HepG2 (cell line): ENCODE results near the gene RHBDD3. TPM values are rescaled to one million over a fixed set of nuclear protein-coding genes. Genes with fewer than 3 reads are reported as not detected.

ENCODE experiments used
- ARHGAP35 ChIP-seq: sonication (generic); formaldehyde crosslinking; IDR thresholded peaks from 2 replicates; pipeline ENCODE4 v1.9.0; 2022; ENCODE audit warnings: mild to moderate bottlenecking, inconsistent platforms, moderate library complexity, missing genetic modification reagents, borderline replicate concordance
- ATAD3A ChIP-seq: sonication (generic); formaldehyde crosslinking; IDR thresholded peaks from 2 replicates; pipeline ENCODE4 v1.4.0; 2020; ENCODE audit warnings: missing genetic modification reagents
- ATF7 ChIP-seq, 2 experiments: fragments of 450-650 bp in 1 of 2; sonication (generic) in 1 of 2; formaldehyde crosslinking in 1 of 2; IDR thresholded peaks; 2 replicates each; pipeline versions ENCODE4 v1.4.0 to v1.6.1; 2016 to 2020; ENCODE audit warnings: antibody characterized with exemption in 1 of 2, mild to moderate bottlenecking in 1 of 2, missing genetic modification reagents in 1 of 2
- CEBPG ChIP-seq: IDR thresholded peaks from 2 replicates; pipeline ENCODE4 v1.6.1; 2016
- HOXA5 ChIP-seq: sonication (generic); formaldehyde crosslinking; IDR thresholded peaks from 2 replicates; pipeline ENCODE4 v1.4.0; 2020; ENCODE audit warnings: missing genetic modification reagents
- JARID2 ChIP-seq: sonication (generic); formaldehyde crosslinking; IDR thresholded peaks from 2 replicates; pipeline ENCODE4 v1.8.1; 2023; ENCODE audit warnings: missing genetic modification reagents, inconsistent platforms; ENCODE audit not compliant: insufficient replicate concordance
- MAFK ChIP-seq, 2 experiments: IDR thresholded peaks in 1 of 2; conservative IDR thresholded peaks in 1 of 2; 2 replicates each; pipeline ENCODE4 v1.6.1; 2011; ENCODE audit warnings: improper control_type of control experiment in 2 of 2, low read length in 2 of 2
- RAD51 ChIP-seq: fragments of 450-650 bp; IDR thresholded peaks from 2 replicates; pipeline ENCODE4 v1.6.1; 2016; ENCODE audit warnings: borderline replicate concordance
- SATB2 ChIP-seq: sonication (generic); formaldehyde crosslinking; IDR thresholded peaks from 2 replicates; pipeline ENCODE4 v1.5.0; 2020; ENCODE audit warnings: missing genetic modification reagents
- SKI ChIP-seq: fragments of 450-650 bp; IDR thresholded peaks from one replicate; pipeline ENCODE4 v1.6.1; 2018; ENCODE audit warnings: mild to moderate bottlenecking; ENCODE audit not compliant: partially characterized antibody
- SOX13 ChIP-seq, 3 experiments: fragments of 450-650 bp in 1 of 3; sonication (generic) in 1 of 3; formaldehyde crosslinking in 1 of 3; IDR thresholded peaks in 2 of 3; conservative IDR thresholded peaks in 1 of 3; 2 replicates each; pipeline versions ENCODE4 v1.5.0 to v1.6.1; 2016 to 2020; ENCODE audit warnings: antibody characterized with exemption in 1 of 3, mild to moderate bottlenecking in 1 of 3, missing compliant biosample characterization in 1 of 3, missing genetic modification reagents in 1 of 3, moderate library complexity in 1 of 3
- TGIF2 ChIP-seq: IDR thresholded peaks from 2 replicates; pipeline ENCODE4 v1.6.1; 2016; ENCODE audit warnings: control low read depth, missing compliant biosample characterization
- THAP7 ChIP-seq: sonication (generic); formaldehyde crosslinking; IDR thresholded peaks from 2 replicates; pipeline ENCODE4 v1.8.1; 2023; ENCODE audit warnings: mild to moderate bottlenecking, missing genetic modification reagents
- THRA ChIP-seq: sonication (generic); formaldehyde crosslinking; IDR thresholded peaks from 2 replicates; pipeline ENCODE4 v1.4.0; 2020; ENCODE audit warnings: missing genetic modification reagents, borderline replicate concordance
- ZBTB42 ChIP-seq: sonication (generic); formaldehyde crosslinking; IDR thresholded peaks from 2 replicates; pipeline ENCODE4 v1.5.0; 2020; ENCODE audit warnings: mild to moderate bottlenecking, missing genetic modification reagents
- ZBTB43 ChIP-seq: sonication (generic); formaldehyde crosslinking; conservative IDR thresholded peaks from 2 replicates; pipeline ENCODE4 v1.4.0; 2020; ENCODE audit warnings: missing genetic modification reagents
- ZFP36 ChIP-seq: fragments of 150-350 bp; IDR thresholded peaks from 2 replicates; pipeline ENCODE4 v1.6.1; 2018; ENCODE audit warnings: borderline replicate concordance, low read length, low read depth; ENCODE audit not compliant: partially characterized antibody
- ZNF354B ChIP-seq: sonication (generic); formaldehyde crosslinking; IDR thresholded peaks from 2 replicates; pipeline ENCODE4 v1.8.0; 2022; ENCODE audit warnings: mild to moderate bottlenecking, missing genetic modification reagents
- ZNF747 ChIP-seq: sonication (generic); formaldehyde crosslinking; IDR thresholded peaks from 2 replicates; pipeline ENCODE4 v1.8.1; 2023; ENCODE audit warnings: missing genetic modification reagents, mild to moderate bottlenecking, borderline replicate concordance
- ZNF879 ChIP-seq: sonication (generic); formaldehyde crosslinking; IDR thresholded peaks from 2 replicates; pipeline ENCODE4 v1.8.1; 2023; ENCODE audit warnings: missing genetic modification reagents
- ZNF883 ChIP-seq: sonication (generic); formaldehyde crosslinking; IDR thresholded peaks from 2 replicates; pipeline ENCODE4 v1.5.1; 2020; ENCODE audit warnings: mild to moderate bottlenecking, missing genetic modification reagents; ENCODE audit errors: not compliant biosample characterization
- polyA plus RNA-seq, 8 experiments: library from polyadenylated mRNA; depleted of rRNA in 3 of 8; stranded (reverse) in 7 of 8; unstranded in 1 of 8; fragments of >200 nt; fragmentation: Illumina TruSeq in 4 of 8; extraction: Trizol in 4 of 8; gene quantifications; 2 replicates each; pipeline versions ENCODE4 v1.2.1 to v1.2.3, GENCODE V29; 2011 to 2016; ENCODE audit warnings: low read depth in 4 of 8, missing spikeins in 1 of 8, mixed read lengths in 1 of 8; ENCODE audit not compliant: insufficient read depth in 1 of 8
- total RNA-seq, 5 experiments: library from RNA; depleted of rRNA; stranded (reverse); fragments of >200 nt; fragmentation: Illumina TruSeq; extraction: Trizol; gene quantifications; 2 replicates each; pipeline ENCODE4 v1.2.3, GENCODE V29; 2016; ENCODE audit warnings: low read depth in 1 of 5
- TF ChIP-seq, protein P1 (sequence below): IDR thresholded peaks from 2 replicates; pipeline ENCODE4 v1.6.1; 2016; ENCODE audit warnings: missing compliant biosample characterization, missing genetic modification reagents, borderline replicate concordance
- TF ChIP-seq, protein P2 (sequence below): sonication (generic); formaldehyde crosslinking; IDR thresholded peaks from 2 replicates; pipeline ENCODE4 v1.4.0; 2020; ENCODE audit warnings: mild to moderate bottlenecking, low read depth, missing genetic modification reagents

RHBDD3 gene
- total and polyA plus RNA-seq, 2 of the 13 experiments (the other 11 are each of a cell fraction or from before 2014, with no cell fraction given), result 12.1 to 26.7 TPM

DNA sequence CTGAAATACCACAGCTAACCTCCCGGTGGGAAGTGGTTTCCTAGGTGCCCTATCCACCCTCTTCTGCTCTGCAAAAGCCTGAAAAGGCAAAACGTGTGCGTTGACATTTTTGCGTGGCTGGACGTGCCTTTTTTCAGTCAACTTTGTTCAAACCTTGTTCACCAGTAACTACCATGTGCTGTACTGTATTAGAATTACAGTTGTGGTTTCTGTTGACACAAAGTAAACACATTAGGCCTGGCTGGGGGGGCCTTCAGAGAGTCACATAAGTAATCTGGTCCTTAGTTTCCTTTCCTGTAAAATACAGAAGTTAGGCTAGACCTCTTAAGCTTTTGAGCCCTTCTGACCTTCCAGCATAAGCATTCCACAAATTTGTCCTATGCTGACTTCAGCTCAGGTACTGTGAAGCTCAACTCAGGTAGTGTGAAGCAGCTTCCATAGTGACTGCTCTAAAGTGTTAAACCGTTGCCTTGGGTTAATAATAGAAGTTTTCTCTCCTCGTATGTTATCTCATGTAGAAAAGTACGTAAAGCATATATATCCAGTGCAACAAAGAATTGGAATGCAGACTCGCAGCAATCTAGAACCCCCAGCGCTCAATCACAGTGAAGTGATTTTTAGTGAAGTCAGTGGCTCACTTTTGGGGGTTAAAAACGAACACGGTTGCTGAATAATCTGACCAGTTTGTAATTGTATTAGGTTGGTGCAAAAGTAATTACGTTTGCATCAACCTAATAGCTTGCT, 2.1 kb upstream of the RHBDD3 start (continued):
- TF ChIP-seq MAFK (conservative IDR thresholded peaks at IDR 0.05 in 1 of 2, IDR thresholded peaks at IDR 0.05 in 1 of 2; ENCODE audit: low read length in 2 of 2) (no peak), RAD51 (no peak), ARHGAP35 (CRISPR knock-in tag) (no peak), ZFP36 (no peak), THAP7 (no peak), ZNF879 (CRISPR knock-in tag) (no peak), CEBPG (CRISPR knock-in tag) (no peak), SKI (no peak), THRA (CRISPR knock-in tag) (no peak), ZBTB43 (no peak), HOXA5 (0 out of 2 replicates have a peak, but pooled peaks have one; percentile 2), JARID2 (no peak), ATAD3A (CRISPR knock-in tag) (no peak), ATF7 (IDR thresholded peaks at IDR 0.05) (no peak), ATF7 (CRISPR knock-in tag; IDR thresholded peaks at IDR 0.05) (no peak), ZNF747 (CRISPR knock-in tag) (0 out of 2 replicates have a peak, but pooled peaks have one; percentile 22), SATB2 (CRISPR knock-in tag) (no peak), TGIF2 (CRISPR knock-in tag) (peak; percentile 48; the same call in 1 of the 2 replicates), ZNF354B (CRISPR knock-in tag) (no peak), SOX13 (IDR thresholded peaks at IDR 0.05) (no peak), SOX13 (CRISPR knock-in tag; conservative IDR thresholded peaks at IDR 0.05 in 1 of 2, IDR thresholded peaks at IDR 0.05 in 1 of 2) (no peak), ZBTB42 (CRISPR knock-in tag) (no peak), ZNF883 (CRISPR knock-in tag) (no peak)
- TF ChIP-seq, protein P1, sequence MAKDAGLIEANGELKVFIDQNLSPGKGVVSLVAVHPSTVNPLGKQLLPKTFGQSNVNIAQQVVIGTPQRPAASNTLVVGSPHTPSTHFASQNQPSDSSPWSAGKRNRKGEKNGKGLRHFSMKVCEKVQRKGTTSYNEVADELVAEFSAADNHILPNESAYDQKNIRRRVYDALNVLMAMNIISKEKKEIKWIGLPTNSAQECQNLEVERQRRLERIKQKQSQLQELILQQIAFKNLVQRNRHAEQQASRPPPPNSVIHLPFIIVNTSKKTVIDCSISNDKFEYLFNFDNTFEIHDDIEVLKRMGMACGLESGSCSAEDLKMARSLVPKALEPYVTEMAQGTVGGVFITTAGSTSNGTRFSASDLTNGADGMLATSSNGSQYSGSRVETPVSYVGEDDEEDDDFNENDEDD, result no peak
- TF ChIP-seq, protein P2, sequence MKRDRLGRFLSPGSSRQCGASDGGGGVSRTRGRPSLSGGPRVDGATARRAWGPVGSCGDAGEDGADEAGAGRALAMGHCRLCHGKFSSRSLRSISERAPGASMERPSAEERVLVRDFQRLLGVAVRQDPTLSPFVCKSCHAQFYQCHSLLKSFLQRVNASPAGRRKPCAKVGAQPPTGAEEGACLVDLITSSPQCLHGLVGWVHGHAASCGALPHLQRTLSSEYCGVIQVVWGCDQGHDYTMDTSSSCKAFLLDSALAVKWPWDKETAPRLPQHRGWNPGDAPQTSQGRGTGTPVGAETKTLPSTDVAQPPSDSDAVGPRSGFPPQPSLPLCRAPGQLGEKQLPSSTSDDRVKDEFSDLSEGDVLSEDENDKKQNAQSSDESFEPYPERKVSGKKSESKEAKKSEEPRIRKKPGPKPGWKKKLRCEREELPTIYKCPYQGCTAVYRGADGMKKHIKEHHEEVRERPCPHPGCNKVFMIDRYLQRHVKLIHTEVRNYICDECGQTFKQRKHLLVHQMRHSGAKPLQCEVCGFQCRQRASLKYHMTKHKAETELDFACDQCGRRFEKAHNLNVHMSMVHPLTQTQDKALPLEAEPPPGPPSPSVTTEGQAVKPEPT (CRISPR knock-in tag), result no peak
